Measurements from ENCODE around the gene CLMN.
"Not testable (repeated sequence)": the region's sequence is repeated elsewhere in the genome, so short reads cannot be mapped to it uniquely, and the experiment has no call there.

The CLMN gene

DNA sequence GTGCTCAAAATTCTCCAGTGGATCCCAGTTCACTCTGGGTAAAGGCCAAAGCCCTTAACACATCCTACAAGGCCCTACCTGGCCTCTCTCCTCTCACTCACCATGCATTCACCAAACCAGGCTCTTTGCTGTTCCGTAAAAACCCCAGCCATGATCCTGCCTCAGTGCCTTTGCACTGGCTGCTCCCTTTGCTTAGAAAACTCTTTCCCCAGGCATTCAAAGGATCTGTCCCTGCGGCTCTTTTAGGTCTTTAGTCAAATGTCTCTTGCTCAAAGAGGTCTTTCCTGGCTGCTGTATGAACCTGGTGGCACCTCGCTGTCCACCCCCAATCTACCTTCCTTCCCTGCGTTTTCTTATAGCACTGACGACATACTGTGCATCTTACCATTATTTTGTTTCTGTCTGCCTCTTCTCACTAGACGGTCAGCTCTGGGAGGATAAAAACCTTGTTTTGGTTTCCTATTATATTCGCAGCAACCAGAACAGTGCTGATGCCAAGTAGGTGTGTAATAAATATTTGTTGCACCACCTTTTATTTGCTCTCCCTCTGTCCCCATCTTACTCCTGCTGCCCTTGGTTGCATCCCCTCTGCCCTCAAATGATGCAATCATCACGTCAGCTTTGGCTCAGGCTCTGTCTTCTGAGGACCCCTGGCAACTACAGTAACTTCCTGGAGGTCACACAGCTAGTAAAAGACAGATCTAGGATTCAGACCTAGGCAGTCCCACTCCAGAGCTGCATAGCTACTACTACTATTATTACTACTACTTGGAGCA lies 138.6 kb downstream of the CLMN start:
- no peaks in the 10 kb centered on the region for H3K9me3 ChIP-seq

DNA sequence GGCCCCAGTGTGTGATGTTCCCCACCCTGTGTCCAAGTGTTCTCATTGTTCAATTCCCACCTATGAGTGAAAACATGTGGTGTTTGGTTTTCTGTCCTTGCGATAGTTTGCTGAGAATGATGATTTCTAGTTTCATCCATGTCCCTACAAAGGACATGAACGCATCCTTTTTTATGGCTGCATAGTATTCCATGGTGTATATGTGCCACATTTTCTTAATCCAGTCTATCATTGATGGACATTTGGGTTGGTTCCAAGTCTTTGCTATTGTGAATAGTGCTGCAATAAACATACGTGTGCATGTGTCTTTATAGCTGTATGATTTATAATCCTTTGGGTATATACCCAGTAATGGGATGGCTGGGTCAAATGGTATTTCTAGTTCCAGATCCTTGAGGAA lies 144.0 kb downstream of the CLMN start:
- not testable (repeated sequence) for H3K27me3 ChIP-seq; H3K4me1 ChIP-seq; H3K9me3 ChIP-seq; DNase-seq; H3K36me3 ChIP-seq; H3K4me3 ChIP-seq (ENCODE audit: low read depth, low read length)

More for the DNA sequence above, 138.6 kb downstream of the CLMN start:
- H3K27me3 ChIP-seq = 0 out of 2 replicates have a peak, but pooled peaks cover 4% of the 10 kb centered on the region
- no peak overlapping the region for H3K4me3 ChIP-seq (ENCODE audit: low read depth, low read length)
- TF ChIP-seq, protein P1, sequence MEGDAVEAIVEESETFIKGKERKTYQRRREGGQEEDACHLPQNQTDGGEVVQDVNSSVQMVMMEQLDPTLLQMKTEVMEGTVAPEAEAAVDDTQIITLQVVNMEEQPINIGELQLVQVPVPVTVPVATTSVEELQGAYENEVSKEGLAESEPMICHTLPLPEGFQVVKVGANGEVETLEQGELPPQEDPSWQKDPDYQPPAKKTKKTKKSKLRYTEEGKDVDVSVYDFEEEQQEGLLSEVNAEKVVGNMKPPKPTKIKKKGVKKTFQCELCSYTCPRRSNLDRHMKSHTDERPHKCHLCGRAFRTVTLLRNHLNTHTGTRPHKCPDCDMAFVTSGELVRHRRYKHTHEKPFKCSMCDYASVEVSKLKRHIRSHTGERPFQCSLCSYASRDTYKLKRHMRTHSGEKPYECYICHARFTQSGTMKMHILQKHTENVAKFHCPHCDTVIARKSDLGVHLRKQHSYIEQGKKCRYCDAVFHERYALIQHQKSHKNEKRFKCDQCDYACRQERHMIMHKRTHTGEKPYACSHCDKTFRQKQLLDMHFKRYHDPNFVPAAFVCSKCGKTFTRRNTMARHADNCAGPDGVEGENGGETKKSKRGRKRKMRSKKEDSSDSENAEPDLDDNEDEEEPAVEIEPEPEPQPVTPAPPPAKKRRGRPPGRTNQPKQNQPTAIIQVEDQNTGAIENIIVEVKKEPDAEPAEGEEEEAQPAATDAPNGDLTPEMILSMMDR (IDR thresholded peaks at IDR 0.05; ENCODE audit: low read depth, low read length) = no peak
- no peak for DNase-seq
- no peaks in the 10 kb centered on the region for H3K4me1 ChIP-seq
- H3K36me3 ChIP-seq = no peaks in the 10 kb centered on the region

DNA sequence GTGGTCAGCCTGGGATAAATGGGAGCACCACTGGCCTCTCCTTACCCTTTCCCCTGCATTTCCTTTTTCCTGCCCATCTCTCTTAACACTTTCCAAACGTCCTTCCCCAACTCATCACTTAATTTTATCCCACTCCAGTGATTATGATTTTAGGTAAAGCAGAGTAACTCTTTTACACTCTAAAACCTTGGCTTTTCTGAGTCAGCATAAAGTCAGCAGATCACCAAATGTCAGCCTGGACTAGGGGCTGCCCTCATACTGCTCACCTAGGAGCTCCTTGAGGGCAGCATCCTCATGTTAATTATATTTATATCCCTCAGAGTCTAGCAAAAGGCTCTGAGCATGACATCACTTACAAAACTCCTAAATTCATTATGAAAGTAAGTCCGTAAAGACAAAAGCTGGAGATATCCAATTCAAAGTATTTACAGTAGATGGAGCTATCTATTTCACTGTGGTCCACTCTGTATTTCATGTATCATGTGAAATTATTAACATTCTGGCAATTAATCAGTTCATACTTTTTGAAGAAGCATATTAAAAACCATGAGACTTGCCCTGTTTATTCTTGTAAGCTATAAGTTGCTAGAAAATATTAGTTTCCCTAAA lies 145.4 kb downstream of the CLMN start:
- Histone ChIP-seq H3K4me1 (no peaks in the 10 kb centered on the region), H3K4me3 (ENCODE audit: low read depth, low read length) (no peak overlapping the region), H3K9me3 (no peaks in the 10 kb centered on the region), H3K36me3 (no peaks in the 10 kb centered on the region), H3K27me3 (no peaks in the 10 kb centered on the region)
- TF ChIP-seq, protein P1 (IDR thresholded peaks at IDR 0.05; ENCODE audit: low read depth, low read length) = no peak
- DNase-seq = no peak

DNA sequence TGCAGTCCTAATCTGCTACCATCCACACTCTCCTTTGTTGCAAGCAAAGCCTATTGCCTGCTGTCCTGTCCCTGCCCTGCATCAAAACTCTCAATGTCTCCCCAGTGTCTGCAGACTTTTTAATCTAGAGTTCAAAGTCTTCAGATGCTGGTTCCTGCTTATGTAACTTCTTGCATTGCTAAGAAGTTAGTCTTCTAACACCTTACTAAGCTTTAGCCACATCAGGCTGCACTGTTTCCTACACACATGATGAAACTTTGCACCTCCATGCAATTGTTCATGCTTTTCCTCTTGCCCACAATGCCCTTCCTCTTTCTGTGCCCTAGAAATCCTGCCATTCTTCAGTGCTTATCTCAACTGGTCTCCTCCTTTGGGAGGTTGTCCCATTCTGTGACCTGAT lies 146.2 kb downstream of the CLMN start:
- Histone ChIP-seq H3K9me3 (no peaks in the 10 kb centered on the region), H3K27me3 (no peaks in the 10 kb centered on the region), H3K4me1 (no peaks in the 10 kb centered on the region), H3K4me3 (ENCODE audit: low read depth, low read length) (no peak overlapping the region), H3K36me3 (no peaks in the 10 kb centered on the region)
- DNase-seq = no peak
- TF ChIP-seq, protein P1 (IDR thresholded peaks at IDR 0.05; ENCODE audit: low read depth, low read length) = no peak

DNA sequence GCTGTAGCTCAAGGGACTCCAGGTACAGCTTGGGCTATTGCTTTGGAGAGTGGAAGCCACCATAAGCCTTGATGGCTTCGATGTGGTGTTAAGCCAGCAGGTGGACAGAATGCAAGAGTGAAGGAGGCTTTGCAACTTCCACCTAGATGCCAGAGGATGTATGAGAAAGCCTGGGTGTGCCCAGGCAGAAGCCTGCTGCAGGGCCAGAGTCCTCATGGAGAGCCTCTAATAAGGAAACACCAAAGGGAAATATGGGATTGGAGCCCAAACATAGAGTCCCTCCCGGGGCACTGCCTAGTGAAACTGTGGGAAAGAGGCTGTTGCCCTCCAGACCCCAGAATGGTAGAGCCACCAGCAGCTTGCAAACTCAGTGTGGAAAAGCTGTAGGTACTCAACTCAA lies 152.5 kb downstream of the CLMN start:
- DNase-seq = no peak
- TF ChIP-seq, protein P1 (IDR thresholded peaks at IDR 0.05; ENCODE audit: low read depth, low read length) = no peak
- Histone ChIP-seq H3K4me1 (no peaks in the 10 kb centered on the region), H3K27me3 (no peaks in the 10 kb centered on the region), H3K9me3 (no peaks in the 10 kb centered on the region), H3K36me3 (no peaks in the 10 kb centered on the region), H3K4me3 (ENCODE audit: low read depth, low read length) (no peak overlapping the region)

DNA sequence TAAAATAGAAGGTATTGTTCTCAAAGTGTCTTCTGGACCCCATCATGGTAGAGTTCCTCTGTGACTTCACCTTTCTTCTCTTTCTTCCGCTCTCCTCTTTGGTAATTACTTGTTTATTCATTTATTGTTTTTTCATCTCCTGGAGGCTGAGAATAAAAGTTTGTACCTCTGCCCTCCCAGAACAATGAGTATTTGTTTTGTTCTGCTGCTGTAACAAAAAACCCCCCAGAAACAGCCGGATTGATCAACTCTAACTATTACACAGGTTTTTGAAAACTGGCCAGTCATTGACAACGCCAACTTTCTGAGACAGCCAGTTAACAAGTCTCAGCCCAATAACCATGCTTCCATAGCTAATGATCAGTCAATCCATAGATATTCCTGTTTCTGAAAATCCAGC lies 154.2 kb downstream of the CLMN start:
- no peak for DNase-seq
- Histone ChIP-seq H3K4me3 (ENCODE audit: low read depth, low read length) (no peak overlapping the region), H3K36me3 (no peaks in the 10 kb centered on the region), H3K4me1 (no peaks in the 10 kb centered on the region), H3K9me3 (no peaks in the 10 kb centered on the region), H3K27me3 (no peaks in the 10 kb centered on the region)
- TF ChIP-seq, protein P1 (IDR thresholded peaks at IDR 0.05; ENCODE audit: low read depth, low read length) = no peak
